ENCODE data around the gene HOXC11. TPM values are rescaled to one million over a fixed set of nuclear protein-coding genes. Genes with fewer than 3 reads are reported as not detected.

HOXC11 gene
- total RNA-seq, 5 donors from 2014 or later (not counting 1 experiment from before 2014, with no cell fraction given), result not detected

DNA sequence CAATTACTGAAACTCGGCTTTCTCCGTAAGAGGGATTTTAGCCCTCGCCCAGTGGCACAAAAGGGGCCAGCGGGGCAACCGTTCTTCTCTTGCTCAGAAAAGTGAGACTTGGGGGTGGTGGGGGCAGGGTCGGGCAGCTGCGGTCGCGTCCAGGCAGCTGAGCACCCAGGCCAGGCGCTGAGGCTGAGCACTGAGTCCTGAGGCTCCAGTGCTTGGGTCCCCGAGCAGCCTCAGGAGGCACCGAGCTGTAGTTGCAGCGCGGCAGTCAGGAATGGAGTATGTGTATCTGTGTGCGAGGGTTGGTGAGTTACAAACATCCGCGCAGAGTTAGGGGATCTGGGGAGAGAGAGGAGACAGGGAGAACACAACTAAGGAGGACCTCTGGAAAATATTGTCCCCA lies 51.2 kb downstream of the HOXC11 start:
- ATAC-seq (replicated peaks in 1 of 4), result no peak
- ChIA-PET CTCF (interaction anchor here in 1 of 2 donors (1.0 to 1.4 kb wide), 3 partner anchors 12 to 167 kb away, joined by 3 to 5 read pairs (median 4); partner anchors contain the start of gene HOXC8), POLR2A (no interaction called here)
- 39% methylated on average over 11 of the region's 17 CpGs for WGBS (ENCODE audit: insufficient coverage)
- no peak overlapping the region for H3K27ac ChIP-seq (ENCODE audit: low read length)
- H3K4me1 Mint-ChIP-seq, result peaks cover 12 to 26% (median 13%) of the 10 kb centered on the region in 3 donors
- H3K9me3 Mint-ChIP-seq, result no peaks in the 10 kb centered on the region
- H3K4me3 ChIP-seq (ENCODE audit: control insufficient read depth in 1 of 2, extremely low read depth in 1 of 2, low read length in 1 of 2), result no peak overlapping the region
- DNase-seq, result no peak
- H3K4me3 Mint-ChIP-seq, result no peak overlapping the region
- no peaks in the 10 kb centered on the region for H3K9me3 ChIP-seq
- no peaks in the 10 kb centered on the region for H3K36me3 ChIP-seq (ENCODE audit: control insufficient read depth in 2 of 2, extremely low read depth in 1 of 2, insufficient read depth in 1 of 2, low read length in 1 of 2)
- H3K36me3 Mint-ChIP-seq, result no peaks in the 10 kb centered on the region
- H3K27me3 Mint-ChIP-seq, result peaks cover 77 to 87% of the 10 kb centered on the region in 2 donors
- H3K4me1 ChIP-seq (ENCODE audit: control insufficient read depth in 1 of 2, extremely low read depth in 1 of 2, insufficient read depth in 2 of 2, low read length in 2 of 2), result peaks cover 0 to 16% of the 10 kb centered on the region in 2 experiments
- H3K27ac Mint-ChIP-seq, result no peak overlapping the region
- H3K27me3 ChIP-seq (replicated peaks in 1 of 2; ENCODE audit: control insufficient read depth in 2 of 2, extremely low read depth in 1 of 2, insufficient read depth in 2 of 2, low read length in 1 of 2), result peaks cover 27 to 84% of the 10 kb centered on the region in 2 experiments

DNA sequence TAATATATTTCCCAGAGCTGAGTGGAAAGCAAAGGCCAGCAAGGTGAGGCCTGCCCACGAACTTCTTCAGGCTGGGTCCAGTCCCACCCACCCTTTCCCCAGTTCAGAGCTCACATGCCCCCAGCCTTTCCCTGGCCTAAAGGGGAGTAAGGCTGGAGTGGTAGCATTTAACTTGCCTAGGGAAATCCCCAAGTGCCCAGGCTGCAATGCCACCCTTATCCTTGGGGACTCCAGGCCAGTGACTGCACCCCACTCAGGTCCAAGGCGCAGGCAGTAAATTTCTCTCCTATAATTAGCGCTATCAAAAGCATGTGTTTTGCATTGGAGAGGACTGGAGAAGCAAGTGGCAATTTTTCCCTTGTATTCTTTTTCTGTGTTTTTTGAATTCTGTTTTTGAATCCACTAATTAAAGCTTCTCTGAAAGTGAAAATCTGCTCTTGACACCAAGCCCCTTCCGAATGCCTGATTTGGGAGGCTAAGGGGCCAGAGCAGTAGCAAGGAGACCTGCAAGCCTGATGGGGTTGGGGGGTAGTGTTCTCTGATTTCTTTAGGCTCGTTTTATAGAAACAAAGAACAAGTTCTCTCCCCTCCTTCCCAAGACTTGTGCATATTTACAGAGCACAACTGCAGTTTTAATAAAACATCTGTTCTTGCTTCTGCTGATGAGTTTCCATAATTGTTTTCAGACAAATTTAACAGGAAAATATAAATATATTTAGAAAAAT lies 51.8 kb downstream of the HOXC11 start:
- H3K9me3 Mint-ChIP-seq, result no peaks in the 10 kb centered on the region
- ChIA-PET POLR2A (no interaction called here), CTCF (interaction anchor here in 1 of 2 donors (0.6 kb wide), 1 partner anchor 14 kb away, joined by 3 read pairs; no protein-coding TSS in a partner anchor)

GRCh38 chr12:54025499-54026405 lies 52.8 kb downstream of the HOXC11 start:
- Histone ChIP-seq H3K27me3 (replicated peaks in 1 of 2; ENCODE audit: control insufficient read depth in 2 of 2, extremely low read depth in 1 of 2, insufficient read depth in 2 of 2, low read length in 1 of 2) (peaks cover 27 to 84% of the 10 kb centered on the region in 2 experiments), H3K4me1 (ENCODE audit: control insufficient read depth in 1 of 2, extremely low read depth in 1 of 2, insufficient read depth in 2 of 2, low read length in 2 of 2) (peaks cover 0 to 22% of the 10 kb centered on the region in 2 experiments), H3K4me3 (ENCODE audit: control insufficient read depth in 1 of 2, extremely low read depth in 1 of 2, low read length in 1 of 2) (no peak overlapping the region), H3K9me3 (no peaks in the 10 kb centered on the region), H3K27ac (ENCODE audit: low read length) (no peak overlapping the region), H3K36me3 (ENCODE audit: control insufficient read depth in 2 of 2, extremely low read depth in 1 of 2, insufficient read depth in 1 of 2, low read length in 1 of 2) (no peaks in the 10 kb centered on the region)
- no peak overlapping the region for H3K27ac Mint-ChIP-seq
- ChIA-PET POLR2A (no interaction called here), CTCF (interaction anchor here in 1 of 2 donors (0.5 to 0.6 kb wide), 2 partner anchors 15 to 17 kb away, joined by 3 read pairs; partner anchors contain the start of gene HOXC8)
- peaks cover 77 to 86% of the 10 kb centered on the region in 2 donors for H3K27me3 Mint-ChIP-seq
- no peaks in the 10 kb centered on the region for H3K9me3 Mint-ChIP-seq
- peaks cover 16 to 25% (median 17%) of the 10 kb centered on the region in 3 donors for H3K4me1 Mint-ChIP-seq
- no peaks in the 10 kb centered on the region for H3K36me3 Mint-ChIP-seq
- 30% methylated on average over 5 of the region's 7 CpGs for WGBS (ENCODE audit: insufficient coverage)
- no peak overlapping the region for H3K4me3 Mint-ChIP-seq
- DNase-seq (no peak), ATAC-seq (replicated peaks in 1 of 4) (no peak)

More for the DNA sequence above, 51.8 kb downstream of the HOXC11 start:
- Histone ChIP-seq H3K36me3 (ENCODE audit: control insufficient read depth in 2 of 2, extremely low read depth in 1 of 2, insufficient read depth in 1 of 2, low read length in 1 of 2) (no peaks in the 10 kb centered on the region), H3K4me1 (ENCODE audit: control insufficient read depth in 1 of 2, extremely low read depth in 1 of 2, insufficient read depth in 2 of 2, low read length in 2 of 2) (peaks cover 0 to 21% of the 10 kb centered on the region in 2 experiments), H3K9me3 (no peaks in the 10 kb centered on the region), H3K27me3 (replicated peaks in 1 of 2; ENCODE audit: control insufficient read depth in 2 of 2, extremely low read depth in 1 of 2, insufficient read depth in 2 of 2, low read length in 1 of 2) (peaks cover 27 to 84% of the 10 kb centered on the region in 2 experiments), H3K4me3 (ENCODE audit: control insufficient read depth in 1 of 2, extremely low read depth in 1 of 2, low read length in 1 of 2) (no peak overlapping the region), H3K27ac (ENCODE audit: low read length) (no peak overlapping the region)
- no peak overlapping the region for H3K27ac Mint-ChIP-seq
- DNase-seq, result no peak
- H3K4me3 Mint-ChIP-seq, result no peak overlapping the region
- no peak for ATAC-seq (replicated peaks in 1 of 4)
- H3K4me1 Mint-ChIP-seq, result peaks cover 14 to 27% (median 15%) of the 10 kb centered on the region in 3 donors
- WGBS (ENCODE audit: insufficient coverage), result no CpG with 5 or more reads among the region's 5 CpGs
- H3K36me3 Mint-ChIP-seq, result no peaks in the 10 kb centered on the region
- H3K27me3 Mint-ChIP-seq, result peaks cover 76 to 86% of the 10 kb centered on the region in 2 donors

GRCh38 chr12:54026640-54027441 lies 53.9 kb downstream of the HOXC11 start:
- H3K27me3 Mint-ChIP-seq, result peaks cover 76 to 86% of the 10 kb centered on the region in 2 donors
- peak overlapping the region in 1 of 2 donors; percentile 50 for H3K27ac Mint-ChIP-seq
- Histone ChIP-seq H3K27me3 (replicated peaks in 1 of 2; ENCODE audit: control insufficient read depth in 2 of 2, extremely low read depth in 1 of 2, insufficient read depth in 2 of 2, low read length in 1 of 2) (peaks cover 29 to 84% of the 10 kb centered on the region in 2 experiments), H3K4me3 (ENCODE audit: control insufficient read depth in 1 of 2, extremely low read depth in 1 of 2, low read length in 1 of 2) (no peak overlapping the region), H3K36me3 (ENCODE audit: control insufficient read depth in 2 of 2, extremely low read depth in 1 of 2, insufficient read depth in 1 of 2, low read length in 1 of 2) (no peaks in the 10 kb centered on the region), H3K9me3 (no peaks in the 10 kb centered on the region), H3K27ac (ENCODE audit: low read length) (no peak overlapping the region), H3K4me1 (ENCODE audit: control insufficient read depth in 1 of 2, extremely low read depth in 1 of 2, insufficient read depth in 2 of 2, low read length in 2 of 2) (peaks cover 0 to 30% of the 10 kb centered on the region in 2 experiments)
- 17% methylated on average over 7 of the region's 22 CpGs for WGBS (ENCODE audit: insufficient coverage)
- H3K4me1 Mint-ChIP-seq, result peaks cover 16 to 25% (median 20%) of the 10 kb centered on the region in 3 donors
- POLR2A ChIA-PET, result interaction anchor here (0.6 to 0.7 kb wide), 2 partner anchors 125 to 989 kb away, joined by 3 to 5 read pairs; no protein-coding TSS in a partner anchor
- DNase-seq (no peak), ATAC-seq (replicated peaks in 1 of 4) (no peak)
- H3K4me3 Mint-ChIP-seq, result peak overlapping the region in 1 of 3 donors; percentile 37
- H3K36me3 Mint-ChIP-seq, result no peaks in the 10 kb centered on the region
- H3K9me3 Mint-ChIP-seq, result no peaks in the 10 kb centered on the region
- CTCF ChIA-PET, result interaction anchor here (0.5 to 1.1 kb wide), 7 partner anchors 9 to 169 kb away, joined by 3 to 5 read pairs (median 4); no protein-coding TSS in a partner anchor

Other genes with a start within 250 kb of the HOXC11 start
- 100 to 1,000 TPM; 118 to 162 (median 153) TPM for gene CALCOCO1, start 245.7 kb upstream of the HOXC11 start, total RNA-seq
- gene CISTR, start 221.1 kb upstream of the HOXC11 start, total RNA-seq, result not detected
- gene HOXC13, start 34.3 kb upstream of the HOXC11 start, total RNA-seq, result under 1 TPM in 1 of 5 donors, not detected in 4; 0.12 TPM
- not detected for gene HOXC12, start 18.2 kb upstream of the HOXC11 start, total RNA-seq
- gene HOTAIR, start 1.8 kb downstream of the HOXC11 start, total RNA-seq, result not detected
- gene HOXC10, start 12.0 kb downstream of the HOXC11 start, total RNA-seq, result under 1 TPM in 1 of 5 donors, not detected in 4; 0.30 TPM
- gene HOXC9, start 27.0 kb downstream of the HOXC11 start, total RNA-seq, result not detected
- gene HOXC8, start 35.9 kb downstream of the HOXC11 start, total RNA-seq, result not detected
- gene HOXC6, start 55.3 kb downstream of the HOXC11 start, total RNA-seq, result not detected
- gene HOXC5, start 59.9 kb downstream of the HOXC11 start, total RNA-seq, result not detected
- gene HOXC4, start 80.7 kb downstream of the HOXC11 start, total RNA-seq, result 1 to 10 TPM in 1 of 5 donors, under 1 TPM in 4; 0.36 to 1.4 (median 0.61) TPM
- 10 to 100 TPM; 12.5 to 31.5 (median 23.9) TPM for gene SMUG1, start 215.9 kb downstream of the HOXC11 start, total RNA-seq

Measured in T-cell (primary cell).